NCI-H146 treated with DMSO at 0.1 percent for 48 hours (cell line): Measurements from ENCODE around the gene FYB2.
A peak's percentile ranks its signal among the peaks of the same experiment; 100 is the strongest.

Source experiments
- DNase-seq: peaks from one replicate; lab custom pipeline; 2025; ENCODE audit not compliant: unreplicated experiment; lab: John Stamatoyannopoulos, UW

Gene FYB2

GRCh38 chr1:56715156-56715555 is 104.0 kb downstream of the FYB2 start:
- no peak for DNase-seq

- no peak for DNase-seq
Measured at GRCh38 chr1:56713112-56713511, 106.1 kb downstream of the FYB2 start.

- no peak for DNase-seq
Measured at GRCh38 chr1:56712150-56712549, 107.1 kb downstream of the FYB2 start.

DNA sequence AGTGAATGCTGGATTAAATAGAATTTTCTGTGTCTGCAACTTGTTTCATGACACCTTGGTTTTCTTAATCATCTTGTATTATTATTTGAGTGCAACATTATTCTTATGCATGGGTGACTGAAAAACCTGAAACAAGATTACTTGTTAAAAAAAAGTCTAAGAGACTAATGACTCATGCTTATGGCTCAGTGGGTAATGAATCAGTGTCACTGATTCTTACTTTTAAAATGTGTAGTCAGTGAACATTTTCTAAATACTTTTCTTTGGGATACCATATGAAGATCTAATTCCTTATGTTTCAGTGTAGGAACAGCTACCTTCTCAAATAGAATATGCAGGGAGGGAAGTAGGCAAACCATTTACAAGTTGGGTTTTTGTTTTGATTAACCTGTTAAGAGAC is 108.6 kb downstream of the FYB2 start:
- DNase-seq, result no peak

DNA sequence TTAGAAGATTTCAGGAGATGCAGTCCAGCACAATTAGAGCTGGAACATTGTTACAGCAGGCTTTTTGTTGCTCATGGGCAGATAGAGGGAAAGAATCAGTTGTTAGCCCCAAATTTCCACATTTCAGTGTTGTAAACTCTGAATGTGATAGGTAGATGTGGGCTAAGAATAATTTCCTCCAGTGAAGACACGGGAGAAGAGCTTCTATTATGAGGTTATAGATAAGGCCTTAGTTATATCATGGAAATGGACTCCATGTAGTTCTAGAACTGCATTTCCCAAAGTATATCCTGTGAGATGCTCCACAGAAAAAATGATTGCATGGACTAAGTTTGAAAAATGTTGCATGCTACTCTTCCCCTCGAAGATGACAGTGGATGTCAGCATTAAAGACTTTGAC is 109.2 kb downstream of the FYB2 start:
- no peak for DNase-seq

- DNase-seq, result peak; percentile 12
Measured at GRCh38 chr1:56709269-56709880, 109.8 kb downstream of the FYB2 start.

GRCh38 chr1:56707379-56707778 is 111.8 kb downstream of the FYB2 start:
- no peak for DNase-seq

- no peak for DNase-seq
Measured at GRCh38 chr1:56703747-56704146, 115.5 kb downstream of the FYB2 start.

- no peak for DNase-seq
Measured at GRCh38 chr1:56696663-56697062, 122.5 kb downstream of the FYB2 start.

- DNase-seq, result no peak
Measured at GRCh38 chr1:56688522-56689026, 130.6 kb downstream of the FYB2 start.

GRCh38 chr1:56686169-56686568 is 133.0 kb downstream of the FYB2 start:
- DNase-seq, result no peak

DNA sequence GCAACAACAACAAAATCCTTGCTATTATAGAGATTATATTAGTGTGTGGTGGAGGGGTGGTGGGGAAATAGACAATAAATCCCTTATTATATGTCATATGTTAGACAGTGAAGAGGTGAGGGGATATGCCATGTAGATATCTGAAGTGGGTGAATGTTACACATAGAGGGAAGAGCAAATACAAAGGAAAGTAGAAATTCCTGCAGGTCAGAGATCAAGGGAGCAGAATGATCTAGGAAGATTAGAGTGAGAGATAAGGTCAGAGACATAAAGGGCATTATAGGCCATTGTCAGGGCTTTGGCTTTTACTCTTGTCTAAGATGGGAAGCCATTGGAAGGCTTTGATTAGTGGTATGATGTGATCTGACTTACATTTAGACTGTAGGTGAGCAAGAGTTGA is 135.6 kb downstream of the FYB2 start:
- DNase-seq, result no peak

- DNase-seq, result no peak
Measured at GRCh38 chr1:56676571-56677035, 142.6 kb downstream of the FYB2 start.

DNA sequence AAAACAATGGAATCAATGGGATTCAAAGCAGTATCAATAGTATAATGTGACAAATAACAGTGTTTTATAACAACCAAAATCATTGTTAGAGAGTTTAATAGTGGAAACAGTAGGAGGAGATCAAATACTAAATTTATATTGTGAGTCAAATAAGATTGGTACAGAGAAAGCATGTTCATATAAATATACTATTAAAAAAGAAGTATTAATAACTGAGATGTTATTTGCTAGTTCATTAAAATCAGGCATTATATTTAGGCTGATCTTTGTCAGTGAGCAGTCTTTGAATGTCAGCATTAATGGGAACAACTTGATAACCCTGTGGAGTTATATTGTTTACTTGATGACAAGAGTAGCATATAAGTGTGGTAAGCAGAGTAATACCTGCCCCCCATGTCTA is 143.4 kb downstream of the FYB2 start:
- DNase-seq, result no peak

DNA sequence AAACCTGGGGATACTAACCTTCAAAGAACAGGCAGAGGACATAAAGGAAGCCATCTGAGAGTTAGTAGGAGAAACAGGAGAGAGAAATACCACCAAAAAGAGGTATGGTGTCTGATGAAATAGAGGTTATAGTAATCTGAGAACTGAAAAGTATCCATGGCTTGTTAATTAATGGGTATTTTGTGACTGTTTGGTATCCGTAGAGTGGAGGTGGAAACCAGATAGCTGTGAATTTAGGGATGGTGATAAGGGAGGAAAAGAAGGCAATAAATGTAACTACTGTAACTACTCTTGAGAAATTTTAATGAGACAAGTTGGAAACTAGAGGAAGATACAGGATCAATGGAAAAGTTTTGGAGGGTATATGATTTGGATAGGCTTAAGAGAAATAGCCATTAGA is 146.6 kb downstream of the FYB2 start:
- no peak for DNase-seq

- DNase-seq, result no peak
Measured at GRCh38 chr1:56671542-56671941, 147.7 kb downstream of the FYB2 start.

GRCh38 chr1:56671085-56671484 is 148.1 kb downstream of the FYB2 start:
- DNase-seq, result no peak

GRCh38 chr1:56670350-56670749 is 148.9 kb downstream of the FYB2 start:
- DNase-seq, result no peak
